GM19043 (cell line): ENCODE data around the gene ARID3C.
"Not testable (repeated sequence)": the region's sequence is repeated elsewhere in the genome, so short reads cannot be mapped to it uniquely, and the experiment has no call there.

ENCODE experiments used
- ATAC-seq: cut with Tn5 transposase; IDR thresholded peaks from one replicate; pipeline ENCODE4 v1.9.1; 2021; ENCODE audit warnings: low read depth; ENCODE audit not compliant: unreplicated experiment

Gene ARID3C

DNA sequence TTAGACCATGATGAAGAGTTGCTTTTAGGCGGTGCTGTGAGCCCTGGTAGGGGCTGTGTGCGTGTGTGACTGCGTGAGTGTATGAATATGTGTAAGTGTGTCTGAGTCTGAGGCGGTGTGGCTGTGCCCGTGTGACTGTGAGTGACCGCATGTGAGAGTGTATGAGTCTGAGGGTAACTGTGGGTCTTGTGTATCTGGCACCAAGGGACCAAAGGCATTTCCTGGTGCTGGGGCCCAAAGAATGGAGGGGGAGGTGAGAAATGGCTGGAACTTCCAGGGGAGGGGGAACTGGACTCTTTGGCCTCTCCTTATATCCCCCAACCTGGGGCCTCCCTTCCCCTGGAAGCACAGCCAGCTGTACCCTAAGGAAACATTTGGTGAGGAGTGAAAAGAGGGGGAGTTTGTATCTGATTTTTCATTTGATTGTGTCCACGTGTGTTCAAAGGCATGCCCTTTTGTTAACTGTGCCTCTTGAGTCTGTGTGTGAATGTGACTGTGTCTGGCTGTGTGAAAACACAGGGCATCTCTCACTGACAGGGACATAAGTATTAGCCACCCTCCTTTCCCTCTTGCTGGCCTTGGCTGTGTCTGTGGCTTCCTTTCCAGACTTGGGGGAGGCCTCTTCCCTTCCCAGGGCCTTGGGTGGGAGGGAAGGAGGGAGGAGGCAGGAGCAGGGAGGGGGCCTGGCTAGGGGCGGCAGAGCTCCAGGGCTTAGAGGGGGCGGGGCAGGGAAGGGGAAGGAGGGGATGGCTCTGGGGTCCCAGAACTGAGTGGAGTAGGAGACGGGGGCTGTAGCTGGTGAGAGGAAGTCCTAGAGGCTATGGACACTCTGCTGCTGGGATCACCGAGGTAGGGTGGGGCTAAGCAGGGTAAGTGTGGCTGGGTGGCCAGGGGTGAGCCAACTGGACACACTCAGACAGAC lies 24.5 kb upstream of the ARID3C start:
- no peak for ATAC-seq

DNA sequence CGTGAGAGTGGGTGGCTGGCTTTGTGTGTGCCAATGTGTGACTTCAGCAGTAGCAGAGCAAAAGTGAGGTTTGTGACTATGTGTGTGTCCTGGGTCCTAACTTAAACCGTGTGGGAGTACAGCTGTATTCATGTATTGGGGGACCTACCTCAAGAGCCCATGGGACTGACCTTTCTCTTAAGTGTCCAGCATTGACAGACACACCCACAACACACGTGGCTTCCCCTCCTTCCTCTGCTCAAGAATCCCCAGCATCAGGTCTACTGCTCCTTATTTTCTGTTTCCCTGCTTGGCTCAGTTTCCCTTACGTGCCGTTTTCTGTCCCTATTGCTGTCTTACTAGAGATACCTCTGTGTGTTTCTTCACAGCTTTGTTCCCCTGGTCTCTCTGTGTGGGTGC lies 23.7 kb upstream of the ARID3C start:
- ATAC-seq = no peak

DNA sequence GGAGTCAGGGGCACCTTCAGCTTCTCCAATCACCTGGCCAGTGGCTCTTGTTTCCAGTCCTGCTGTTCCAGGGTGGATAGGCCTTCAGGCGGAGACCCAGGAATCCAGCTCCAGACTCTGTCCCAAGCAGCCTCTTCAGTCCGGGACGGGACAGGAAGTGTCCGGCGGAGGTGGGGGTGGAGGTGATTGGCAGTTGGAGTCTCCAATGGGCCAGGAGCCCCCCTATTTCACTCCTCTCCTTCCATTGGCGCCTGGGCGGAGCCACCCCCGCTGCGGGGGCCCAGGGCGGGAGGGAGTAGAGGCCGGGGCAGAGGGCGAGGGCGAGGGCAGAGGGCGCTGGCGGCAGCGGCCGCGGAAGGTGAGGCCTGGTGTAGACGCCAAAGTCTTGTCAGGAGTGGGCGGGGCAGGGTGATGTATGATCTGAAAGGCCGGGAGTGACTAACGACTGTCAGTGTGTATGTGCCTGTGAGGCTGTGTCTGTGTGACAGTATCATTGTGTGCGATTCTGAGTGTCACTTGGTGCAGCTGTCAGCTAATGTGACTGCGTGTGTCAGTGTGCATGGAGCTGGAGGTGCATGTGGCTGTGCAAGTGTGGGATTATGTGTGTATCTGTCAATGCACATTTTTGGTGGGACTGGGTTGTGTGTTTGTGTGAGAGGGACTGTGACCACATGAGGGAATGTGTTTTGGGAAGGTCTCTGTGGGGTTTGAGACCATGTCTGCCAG lies 23.2 kb upstream of the ARID3C start, which contains the start of gene IL11RA:
Gene IL11RA (plus strand): TSS at position 310 of the 726 bp plus-strand sequence. CDS start 3,033 bp downstream, outside the sequence.
- no peak for ATAC-seq

DNA sequence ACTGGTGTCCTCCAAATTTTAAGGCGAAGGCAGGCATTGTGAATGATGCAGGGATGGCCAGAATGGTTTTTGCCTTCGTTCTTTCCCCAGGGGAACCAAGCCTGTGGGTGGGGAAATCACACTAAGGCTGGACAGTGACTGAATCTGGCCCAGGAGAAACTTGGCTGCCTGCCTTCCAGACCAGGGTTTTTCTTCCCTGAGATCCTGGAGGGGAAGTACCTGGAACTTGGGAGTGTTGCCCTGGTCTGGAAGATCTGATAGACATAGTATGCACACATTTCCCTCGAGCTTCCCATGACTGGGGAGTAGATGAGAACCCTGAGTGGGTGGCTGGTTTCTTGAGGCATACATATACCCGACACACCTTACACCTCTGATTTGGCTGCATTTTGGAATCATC lies 22.5 kb upstream of the ARID3C start:
- ATAC-seq = no peak

DNA sequence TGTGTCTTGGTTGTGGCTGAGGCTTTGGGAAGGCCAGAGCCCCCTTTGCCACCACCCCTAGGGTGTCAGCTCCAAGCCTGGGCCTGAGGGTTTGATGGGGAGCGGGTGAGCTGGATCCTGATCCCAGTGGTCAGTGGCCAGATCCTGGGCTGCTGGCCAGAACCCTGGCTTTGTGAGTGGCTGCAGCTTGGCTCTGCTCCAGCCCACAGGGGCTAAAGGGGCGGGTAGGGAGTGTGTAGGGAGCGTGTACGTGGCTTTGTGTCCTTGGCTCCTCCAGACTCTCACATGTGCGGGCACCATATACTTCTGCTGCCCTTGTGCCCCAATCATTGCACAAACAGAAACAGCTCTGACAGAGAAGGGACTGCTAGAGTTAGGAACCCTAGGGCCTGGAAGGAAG lies 21.9 kb upstream of the ARID3C start:
- ATAC-seq = no peak

DNA sequence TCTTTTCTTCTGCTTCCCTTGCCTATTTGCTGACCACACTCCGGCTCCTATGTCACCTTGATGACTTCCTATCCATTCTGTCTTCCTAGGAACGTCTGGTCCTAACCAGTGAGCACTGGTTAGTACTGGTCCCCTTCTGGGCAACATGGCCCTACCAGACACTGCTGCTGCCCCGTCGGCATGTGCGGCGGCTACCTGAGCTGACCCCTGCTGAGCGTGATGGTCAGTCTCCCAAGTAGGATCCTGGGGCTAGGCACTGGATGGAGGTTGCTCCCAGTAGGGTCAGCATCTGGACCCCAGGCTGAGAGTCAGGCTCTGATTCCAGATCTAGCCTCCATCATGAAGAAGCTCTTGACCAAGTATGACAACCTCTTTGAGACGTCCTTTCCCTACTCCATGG lies 19.8 kb upstream of the ARID3C start:
- ATAC-seq = no peak

DNA sequence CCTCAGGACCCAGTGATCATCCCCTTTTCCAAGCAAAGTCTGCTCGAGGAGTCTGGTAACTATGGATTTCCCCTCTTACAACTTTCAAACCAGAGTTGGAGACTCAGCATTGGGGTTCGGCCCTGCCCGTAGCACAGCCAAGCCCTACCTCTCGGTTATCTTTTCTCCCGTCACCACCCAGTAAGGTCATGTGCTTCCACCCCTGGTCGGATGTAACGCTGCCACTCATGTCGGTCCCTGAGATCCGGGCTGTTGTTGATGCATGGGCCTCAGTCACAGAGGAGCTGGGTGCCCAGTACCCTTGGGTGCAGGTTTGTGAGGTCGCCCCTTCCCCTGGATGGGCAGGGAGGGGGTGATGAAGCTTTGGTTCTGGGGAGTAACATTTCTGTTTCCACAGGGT lies 18.8 kb upstream of the ARID3C start:
- ATAC-seq = no peak

DNA sequence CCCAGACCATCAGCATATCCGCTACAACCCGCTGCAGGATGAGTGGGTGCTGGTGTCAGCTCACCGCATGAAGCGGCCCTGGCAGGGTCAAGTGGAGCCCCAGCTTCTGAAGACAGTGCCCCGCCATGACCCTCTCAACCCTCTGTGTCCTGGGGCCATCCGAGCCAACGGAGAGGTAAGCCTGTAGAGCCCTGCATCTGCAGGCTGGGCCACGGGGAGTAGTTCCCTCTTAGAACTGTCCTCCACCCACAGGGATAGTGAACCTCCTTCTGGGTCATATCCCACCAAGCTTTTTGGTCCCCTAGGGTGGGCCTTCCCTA lies 18.2 kb upstream of the ARID3C start:
- no peak for ATAC-seq

DNA sequence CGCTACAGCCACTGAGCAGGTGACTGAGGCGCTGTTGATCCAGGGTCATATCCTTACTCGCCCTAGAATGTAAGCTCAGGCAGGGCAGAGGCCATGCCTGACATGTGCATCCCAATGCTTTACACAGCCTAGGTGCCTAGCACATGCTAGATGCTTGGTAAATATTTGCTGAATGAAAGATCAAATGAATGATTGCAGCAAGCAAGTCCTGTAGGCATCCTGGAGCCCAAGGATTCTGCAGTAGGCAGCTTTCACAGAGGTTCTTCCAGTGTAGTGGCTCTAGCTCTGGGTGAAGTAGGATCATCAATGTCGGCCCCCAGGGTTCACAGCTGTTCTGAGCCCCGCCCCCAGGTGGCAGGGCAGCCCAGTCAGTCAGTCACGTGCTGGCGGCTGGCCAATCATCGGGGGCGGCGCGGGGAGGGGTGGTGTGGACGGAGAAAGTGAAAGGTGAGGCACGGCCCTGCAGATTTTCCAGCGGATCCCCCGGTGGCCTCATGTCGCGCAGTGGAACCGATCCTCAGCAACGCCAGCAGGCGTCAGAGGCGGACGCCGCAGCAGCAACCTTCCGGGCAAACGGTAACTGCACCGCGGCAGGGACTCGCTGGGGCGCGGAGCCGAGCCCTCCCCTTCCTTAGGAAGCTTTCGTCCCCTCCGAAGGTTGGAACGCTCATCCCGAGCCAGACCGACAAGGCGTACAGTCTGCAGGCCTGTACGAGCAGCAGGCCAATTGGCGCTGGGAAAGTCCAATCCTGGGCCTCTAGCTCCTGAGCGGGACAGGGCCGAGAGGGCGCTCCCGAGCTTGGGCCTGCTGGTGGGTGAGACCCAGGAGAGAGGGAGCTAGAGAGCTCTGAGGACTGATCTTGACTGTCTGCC lies 17.6 kb upstream of the ARID3C start, which contains the start of gene GALT:
Gene GALT (plus strand): TSS at position 465 of the 873 bp plus-strand sequence. CDS start 30 bp downstream, at position 495.
- ATAC-seq = peak; percentile 71

DNA sequence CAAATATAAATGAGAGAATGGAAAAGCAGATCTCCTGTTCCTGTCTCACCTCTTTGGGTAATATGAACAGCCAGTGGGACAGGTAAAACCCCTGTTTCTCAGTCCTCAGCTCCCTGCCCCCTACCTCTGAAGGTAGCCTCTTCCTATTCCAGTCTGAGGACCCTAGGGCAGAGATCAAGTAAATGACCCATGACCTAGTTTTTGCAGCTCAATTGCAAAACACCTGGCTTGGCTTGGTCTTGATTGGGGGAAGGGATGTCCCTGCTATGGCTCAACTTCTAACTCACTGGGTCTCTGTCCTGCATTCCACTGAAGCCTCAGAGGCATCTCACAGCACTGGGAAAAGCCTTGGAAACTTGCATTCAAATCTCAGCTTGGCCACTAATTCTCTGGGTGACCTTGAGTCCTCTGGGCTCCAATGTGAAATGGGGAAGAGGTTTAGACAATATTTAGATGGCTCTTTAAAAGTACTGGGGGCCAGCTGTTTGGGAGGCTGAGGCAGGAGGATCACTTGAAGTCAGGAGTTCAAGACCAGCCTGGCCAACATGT lies 16.0 kb upstream of the ARID3C start:
- no peak for ATAC-seq

DNA sequence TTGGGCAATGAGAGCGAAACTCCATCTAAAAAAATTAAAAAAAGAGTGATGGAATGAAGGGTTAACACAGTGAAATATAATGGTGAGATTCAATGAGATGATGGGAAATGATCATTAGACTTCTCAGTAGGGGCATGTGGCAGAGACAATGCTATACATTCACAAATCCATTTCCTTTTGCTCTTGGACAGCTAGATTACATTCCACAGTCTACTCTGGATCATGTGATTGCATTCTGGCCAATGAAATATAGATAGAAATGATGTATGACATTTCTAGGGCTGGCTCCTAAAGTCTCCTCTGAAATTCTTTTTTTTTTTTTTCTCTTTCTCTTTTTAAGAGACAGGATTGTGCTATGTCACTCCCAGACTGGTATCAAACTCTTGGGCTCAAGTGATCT lies 13.8 kb upstream of the ARID3C start:
- ATAC-seq = no peak

DNA sequence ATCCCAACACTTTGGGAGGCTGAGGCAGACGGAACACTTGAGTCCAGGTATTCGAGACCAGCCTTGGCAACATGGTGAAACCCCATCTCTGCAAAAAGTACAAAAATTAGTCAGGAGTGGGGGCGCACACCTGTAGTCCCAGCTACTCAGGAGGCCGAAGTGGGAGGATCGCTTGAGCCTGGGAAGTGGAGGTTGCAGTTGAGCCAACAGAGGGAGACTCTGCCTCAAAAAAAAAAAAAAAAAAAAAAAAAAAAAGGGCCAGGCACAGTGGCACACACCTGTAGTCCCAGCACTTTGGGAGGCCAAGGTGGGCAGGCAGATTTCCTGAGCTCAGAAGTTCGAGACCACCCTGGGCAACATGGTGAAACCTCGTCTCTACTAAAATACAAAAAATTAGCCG lies 10.5 kb upstream of the ARID3C start:
- ATAC-seq = not testable (repeated sequence)

DNA sequence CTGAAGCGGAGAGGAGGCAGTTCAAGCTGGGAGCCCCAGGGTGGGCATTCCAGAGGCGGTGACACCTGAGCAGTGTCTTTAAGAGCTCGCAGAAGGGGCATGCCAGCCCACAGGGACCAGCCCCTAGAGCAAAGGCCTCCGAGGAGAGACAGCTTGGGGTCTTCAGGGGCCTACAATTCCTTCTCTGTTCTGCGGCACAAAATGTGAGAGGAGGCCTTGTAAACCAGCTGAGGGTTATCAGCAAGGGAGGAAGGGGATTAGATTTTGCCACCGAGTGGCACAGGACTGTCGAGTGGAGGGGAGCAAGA lies 9.2 kb upstream of the ARID3C start:
- ATAC-seq = no peak

DNA sequence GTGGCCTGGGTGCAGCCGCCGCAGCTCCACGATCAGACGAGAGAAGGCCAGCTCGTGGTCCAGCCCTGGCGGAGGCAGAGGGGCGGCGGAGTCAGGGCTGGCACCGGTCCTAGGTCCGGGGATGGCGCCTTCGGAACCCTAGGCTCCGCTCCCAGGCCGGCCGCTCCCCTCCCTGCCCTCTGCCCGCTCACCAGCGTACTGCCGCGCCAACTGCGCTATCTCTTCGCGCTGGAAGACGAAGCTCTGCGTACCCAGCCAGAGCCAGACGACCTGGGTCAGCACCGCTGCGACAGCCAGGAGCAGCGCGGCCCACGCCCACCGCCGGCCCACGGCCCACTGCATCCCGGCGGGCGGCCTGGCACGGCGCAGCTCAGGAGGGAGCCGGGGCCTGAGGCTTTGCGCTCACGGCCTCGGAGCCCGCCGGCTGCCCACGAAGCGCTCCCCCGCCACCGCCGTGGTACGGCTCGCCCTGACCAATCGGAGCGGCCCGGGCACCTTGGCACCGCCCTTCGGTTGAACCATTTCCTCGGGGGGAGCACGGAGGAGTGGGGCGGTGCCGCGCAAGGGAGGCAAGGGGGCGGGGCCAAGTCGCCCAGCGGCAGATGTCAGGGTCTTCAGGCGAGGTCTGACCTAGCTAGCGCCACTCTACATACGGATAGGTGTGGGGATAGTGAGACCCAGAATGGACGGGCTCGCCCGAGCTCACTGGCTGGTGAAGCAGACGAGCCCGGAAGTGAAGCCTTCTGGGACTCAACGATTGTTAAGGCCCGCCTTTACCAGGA lies 8.7 kb upstream of the ARID3C start, which contains the start of gene SIGMAR1:
Gene SIGMAR1 (minus strand): TSS at position 432 of the 782 bp plus-strand sequence. CDS start 90 bp downstream, at position 342.
- peak; percentile 78 for ATAC-seq

DNA sequence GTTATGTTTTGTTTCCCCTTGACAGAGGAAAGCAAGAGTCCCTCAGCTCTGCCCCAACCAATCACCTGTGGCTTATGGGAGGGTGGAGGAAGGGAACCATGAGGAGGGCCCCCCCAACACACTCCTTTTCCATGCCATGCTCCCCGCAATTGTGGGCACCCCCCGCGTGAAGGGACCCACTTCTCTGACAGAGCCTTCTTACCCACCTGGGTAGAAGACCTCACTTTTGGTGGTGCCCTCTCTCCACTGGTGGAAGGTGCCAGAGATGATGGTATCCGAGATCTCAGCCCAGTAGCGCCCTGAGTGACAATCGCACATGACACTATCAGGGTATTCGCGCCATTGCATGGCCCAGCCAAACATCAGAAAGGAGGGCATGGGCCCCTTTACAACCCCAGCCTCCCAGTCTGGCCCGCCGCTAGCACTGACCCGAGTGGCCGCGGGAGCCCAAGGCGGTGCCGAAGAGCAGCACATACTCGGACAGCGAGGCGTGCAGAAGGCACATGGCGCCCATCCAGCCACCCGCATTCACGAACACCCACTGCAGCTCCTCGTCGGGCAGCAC lies 8.0 kb upstream of the ARID3C start:
- no peak for ATAC-seq

DNA sequence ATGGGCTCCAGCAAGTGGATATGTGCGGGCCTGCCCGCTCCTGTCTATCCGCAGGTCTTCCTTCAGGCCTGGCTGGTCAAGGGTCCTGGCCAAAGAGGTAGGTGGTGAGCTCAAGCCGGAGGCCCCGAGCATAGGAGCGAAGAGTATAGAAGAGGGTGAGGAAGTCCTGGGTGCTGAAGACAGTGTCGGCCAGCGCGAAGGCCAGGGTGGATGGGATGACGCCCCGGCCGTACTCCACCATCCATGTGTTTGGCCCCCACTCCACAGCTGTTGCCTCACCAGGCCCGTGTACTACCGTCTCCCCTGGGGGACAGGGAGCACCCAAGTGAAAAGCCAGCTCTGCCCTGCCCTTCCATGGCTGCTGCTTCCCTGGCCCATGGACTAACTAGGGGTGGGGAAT lies 6.7 kb upstream of the ARID3C start:
- ATAC-seq = no peak

DNA sequence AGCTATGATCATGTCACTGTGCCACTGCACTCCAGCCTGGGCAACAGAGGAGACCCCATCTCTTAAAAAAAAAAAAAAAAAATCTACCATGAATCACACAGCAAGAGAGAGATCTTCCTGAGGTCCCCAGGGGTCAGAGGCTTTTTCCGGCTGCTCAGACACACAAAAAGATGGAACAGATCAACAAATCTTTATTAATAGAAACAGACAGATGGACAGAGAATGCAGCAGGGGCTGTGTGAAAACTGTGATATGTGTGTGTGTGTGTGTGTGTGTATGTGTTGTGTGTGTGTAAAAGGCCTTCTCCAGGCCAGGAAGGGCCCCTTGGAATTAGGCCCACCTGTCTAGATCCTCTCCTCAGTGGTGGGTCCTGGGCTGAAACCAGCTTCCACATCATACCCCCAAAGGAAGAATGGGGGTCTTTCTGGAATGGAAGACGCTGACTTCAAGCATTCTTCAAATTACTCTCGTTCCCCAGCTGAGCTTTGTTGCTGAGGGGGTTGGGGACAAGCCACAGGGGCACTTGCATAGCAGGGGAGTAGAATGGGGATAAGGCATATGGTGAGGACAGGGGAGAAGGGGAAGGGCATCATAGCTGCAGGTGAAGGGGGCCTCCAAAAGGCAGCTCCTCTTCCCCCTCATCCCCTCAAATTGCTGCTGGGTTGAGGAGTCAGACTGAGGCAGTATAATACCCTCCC lies 5.8 kb upstream of the ARID3C start:
- ATAC-seq = no peak

DNA sequence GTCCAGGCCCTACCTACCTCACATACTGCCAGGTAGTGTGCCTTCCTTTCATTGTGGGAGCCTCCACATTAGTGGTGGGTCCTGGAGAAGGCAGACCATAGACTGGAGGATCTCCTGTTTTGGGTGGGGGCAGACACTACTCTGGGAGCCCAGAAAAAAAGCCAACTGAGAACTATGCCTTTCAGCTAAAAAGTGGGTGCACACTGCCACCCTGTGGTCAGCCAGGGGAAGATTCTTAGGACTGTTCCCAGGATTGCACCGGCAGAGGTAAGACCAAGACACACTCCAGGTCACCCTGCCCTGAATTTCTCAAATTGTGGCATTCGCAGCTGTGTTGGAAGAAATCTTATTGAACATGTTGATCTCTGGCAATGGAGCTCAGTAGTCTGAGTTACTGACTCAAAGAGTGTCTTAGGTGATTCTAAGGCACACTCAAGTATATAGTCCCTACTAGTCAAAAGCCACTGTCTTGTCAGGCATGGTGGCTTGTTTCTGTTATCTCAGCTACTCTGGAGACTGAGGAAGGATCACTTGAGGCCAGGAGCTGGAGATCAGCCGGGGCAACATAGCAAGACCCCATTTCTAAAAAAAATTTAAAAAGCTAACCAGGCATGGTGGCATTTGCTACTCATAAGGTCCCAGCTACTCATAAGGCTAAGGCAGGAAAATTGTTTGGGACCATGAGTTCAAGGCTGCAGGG lies 5.1 kb upstream of the ARID3C start:
- ATAC-seq = no peak
